PC-3 (cell line): ENCODE measurements around the gene ARHGAP31.

Experiments used
- CTCF ChIP-seq: fragments of 300-600 bp; sonication (generic); conservative IDR thresholded peaks from 2 replicates; pipeline ENCODE4 v1.5.1; 2017; ENCODE audit warnings: antibody characterized with exemption, low read depth, mild to moderate bottlenecking, low read length
- EZH2 ChIP-seq: fragments of 300-600 bp; sonication (generic); IDR thresholded peaks from one replicate; pipeline ENCODE4 v1.6.1; 2017; ENCODE audit warnings: antibody characterized with exemption, mild to moderate bottlenecking, low read length; ENCODE audit not compliant: unreplicated experiment

GRCh38 chr3:119346076-119346496 lies 51.9 kb downstream of the ARHGAP31 start:
- TF ChIP-seq CTCF (no peak), EZH2 (no peak)
